HG03520 (cell line): ENCODE measurements around the gene DNAH10.

Source experiments
- ATAC-seq: cut with Tn5 transposase; IDR thresholded peaks from one replicate; pipeline ENCODE4 v1.9.1; 2021; ENCODE audit warnings: mild to moderate bottlenecking, moderate library complexity; ENCODE audit not compliant: unreplicated experiment

The DNAH10 gene

GRCh38 chr12:123840765-123841425 lies 78.8 kb downstream of the DNAH10 start:
- ATAC-seq, result no peak

- no peak for ATAC-seq
Measured at GRCh38 chr12:123843912-123844748, 82.0 kb downstream of the DNAH10 start.

- no peak for ATAC-seq
Measured at GRCh38 chr12:123845881-123846280, 83.8 kb downstream of the DNAH10 start.

GRCh38 chr12:123846340-123846739 lies 84.2 kb downstream of the DNAH10 start:
- no peak for ATAC-seq

GRCh38 chr12:123847019-123847418 lies 84.9 kb downstream of the DNAH10 start:
- no peak for ATAC-seq

- ATAC-seq, result no peak
Measured at GRCh38 chr12:123847876-123848275, 85.8 kb downstream of the DNAH10 start.

GRCh38 chr12:123849517-123849916 lies 87.4 kb downstream of the DNAH10 start:
- no peak for ATAC-seq

GRCh38 chr12:123850246-123851134 lies 88.4 kb downstream of the DNAH10 start:
- ATAC-seq, result no peak

GRCh38 chr12:123853396-123854070 lies 91.4 kb downstream of the DNAH10 start:
- no peak for ATAC-seq

- no peak for ATAC-seq
Measured at GRCh38 chr12:123854232-123854631, 92.1 kb downstream of the DNAH10 start.

GRCh38 chr12:123854918-123855317 lies 92.8 kb downstream of the DNAH10 start:
- ATAC-seq, result no peak

GRCh38 chr12:123856681-123857080 lies 94.6 kb downstream of the DNAH10 start:
- no peak for ATAC-seq

- no peak for ATAC-seq
Measured at GRCh38 chr12:123858176-123858575, 96.1 kb downstream of the DNAH10 start.

GRCh38 chr12:123859035-123859434 lies 96.9 kb downstream of the DNAH10 start:
- no peak for ATAC-seq

- ATAC-seq, result no peak
Measured at GRCh38 chr12:123860377-123860776, 98.3 kb downstream of the DNAH10 start.

- no peak for ATAC-seq
Measured at GRCh38 chr12:123861392-123861791, 99.3 kb downstream of the DNAH10 start.

- ATAC-seq, result no peak
Measured at GRCh38 chr12:123867141-123867540, 105.0 kb downstream of the DNAH10 start.

GRCh38 chr12:123868791-123869190 lies 106.7 kb downstream of the DNAH10 start:
- ATAC-seq, result no peak

GRCh38 chr12:123873793-123874192 lies 111.7 kb downstream of the DNAH10 start:
- no peak for ATAC-seq

- ATAC-seq, result no peak
Measured at GRCh38 chr12:123877968-123878367, 115.9 kb downstream of the DNAH10 start.

- no peak for ATAC-seq
Measured at GRCh38 chr12:123879101-123879500, 117.0 kb downstream of the DNAH10 start.
